Measurements from ENCODE around the gene WFDC11. TPM values are rescaled to one million over a fixed set of nuclear protein-coding genes. Genes with fewer than 3 reads are reported as not detected.
"Not testable (repeated sequence)": the region's sequence is repeated elsewhere in the genome, so short reads cannot be mapped to it uniquely, and the experiment has no call there.

Gene WFDC11
- not detected for polyA plus RNA-seq (2013, experiment 1 of 2)
- not detected for polyA plus RNA-seq (2013, experiment 2 of 2)

DNA sequence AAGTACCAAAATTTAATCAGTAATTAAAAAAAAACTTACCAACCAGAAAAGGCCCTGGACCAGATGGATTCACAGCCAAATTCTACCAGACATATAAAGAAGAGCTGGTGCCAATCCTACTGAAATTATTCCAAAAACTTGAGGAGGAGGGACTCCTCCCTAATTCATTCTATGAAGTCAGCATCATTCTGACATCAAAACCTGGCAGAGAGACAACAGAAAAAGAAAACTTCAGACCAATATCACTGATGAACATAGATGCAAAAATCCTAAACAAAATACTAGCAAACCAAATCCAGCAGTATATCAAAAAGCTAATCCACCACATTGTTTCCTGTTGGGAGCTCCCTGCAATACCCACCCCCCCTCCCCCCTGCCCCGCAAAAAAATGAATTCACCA is at the start of gene WFDC11:
Gene WFDC11 (minus strand): TSS at position 101 of the 400 bp plus-strand sequence. CDS start 19,639 bp downstream, outside the sequence.
- Histone ChIP-seq H2BK15ac (replicated peaks; ENCODE audit: low read depth) (no peak within 1 kb of the TSS), H3K27ac (ENCODE audit: low read depth, low read length) (no peak within 1 kb of the TSS), H2AK5ac (ENCODE audit: low read length) (no peak within 1 kb of the TSS), H3K27me3 (ENCODE audit: insufficient read depth, low read length, poor library complexity) (no peaks in the 10 kb centered on the region), H3K79me1 (ENCODE audit: low read length) (no peaks in the 10 kb centered on the region), H3K56ac (ENCODE audit: low read length) (no peak within 1 kb of the TSS), H3K4me1 (ENCODE audit: control insufficient read depth, low read depth, low read length) (no peaks in the 10 kb centered on the region), H3K18ac (ENCODE audit: low read length) (no peak within 1 kb of the TSS), H3K9ac (ENCODE audit: low read length) (no peak within 1 kb of the TSS), H3K79me2 (ENCODE audit: control insufficient read depth, insufficient read depth, low read length) (no peaks in the 10 kb centered on the region), H2BK120ac (ENCODE audit: low read depth, low read length) (no peak within 1 kb of the TSS), H3K36me3 (ENCODE audit: control insufficient read depth, insufficient read depth, low read length) (no peaks in the 10 kb centered on the region), H3K4me3 (ENCODE audit: low read length) (no peak within 1 kb of the TSS), H2BK5ac (ENCODE audit: low read length) (no peak within 1 kb of the TSS), H3K4ac (ENCODE audit: low read depth, low read length) (no peak within 1 kb of the TSS), H3K23ac (ENCODE audit: low read length) (no peak within 1 kb of the TSS), H3K4me2 (ENCODE audit: low read length) (no peak within 1 kb of the TSS), H4K8ac (ENCODE audit: low read depth, low read length) (no peak within 1 kb of the TSS), H4K5ac (ENCODE audit: low read length) (no peak within 1 kb of the TSS)
- no CpG with 5 or more reads among the region's 1 CpG for WGBS (ENCODE audit: extremely low coverage, insufficient coverage, low lambda C conversion rate)
- DNase-seq, result no peak

DNA sequence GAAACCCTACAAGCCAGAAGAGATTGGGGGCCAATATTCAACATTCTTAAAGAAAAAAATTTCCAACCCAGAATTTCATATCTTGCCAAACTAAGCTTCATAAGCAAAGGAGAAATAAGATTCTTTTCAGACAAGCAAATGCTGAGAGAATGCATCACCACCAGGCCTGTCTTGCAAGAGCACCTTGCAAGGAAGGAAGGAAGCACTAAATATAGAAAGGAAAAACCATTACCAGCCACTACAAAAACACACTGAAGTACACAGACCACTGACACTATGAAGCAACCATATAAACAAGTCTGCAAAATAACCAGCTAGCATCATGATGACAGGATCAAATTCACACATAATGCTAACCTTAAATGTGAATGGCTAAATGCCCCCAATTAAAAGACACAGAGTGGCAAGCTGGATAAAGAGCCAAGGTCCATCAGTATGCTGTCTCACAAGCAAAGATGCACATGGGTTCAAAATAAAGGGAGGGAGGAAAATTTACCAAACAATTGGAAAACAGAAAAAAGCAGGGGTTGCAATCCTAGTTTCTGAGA is 46.2 kb upstream of the WFDC11 start:
- H3K36me3 ChIP-seq (ENCODE audit: control insufficient read depth, insufficient read depth, low read length); H3K27me3 ChIP-seq (ENCODE audit: insufficient read depth, low read length, poor library complexity); H4K8ac ChIP-seq (ENCODE audit: low read depth, low read length); DNase-seq; H2BK15ac ChIP-seq (replicated peaks; ENCODE audit: low read depth); H3K4me1 ChIP-seq (ENCODE audit: control insufficient read depth, low read depth, low read length); H3K23ac ChIP-seq (ENCODE audit: low read length); H3K4ac ChIP-seq (ENCODE audit: low read depth, low read length); H3K9ac ChIP-seq (ENCODE audit: low read length); H3K27ac ChIP-seq (ENCODE audit: low read depth, low read length); H2BK120ac ChIP-seq (ENCODE audit: low read depth, low read length); H3K18ac ChIP-seq (ENCODE audit: low read length); H3K56ac ChIP-seq (ENCODE audit: low read length); H4K5ac ChIP-seq (ENCODE audit: low read length); H2BK5ac ChIP-seq (ENCODE audit: low read length); H2AK5ac ChIP-seq (ENCODE audit: low read length); H3K79me2 ChIP-seq (ENCODE audit: control insufficient read depth, insufficient read depth, low read length); H3K79me1 ChIP-seq (ENCODE audit: low read length); H3K4me2 ChIP-seq (ENCODE audit: low read length); H3K4me3 ChIP-seq (ENCODE audit: low read length): not testable (repeated sequence)

- Histone ChIP-seq H3K56ac (ENCODE audit: low read length) (no peak within 1 kb of the TSS), H3K18ac (ENCODE audit: low read length) (no peak within 1 kb of the TSS), H3K4me1 (ENCODE audit: control insufficient read depth, low read depth, low read length) (no peaks in the 10 kb centered on the region), H3K79me2 (ENCODE audit: control insufficient read depth, insufficient read depth, low read length) (no peaks in the 10 kb centered on the region), H2BK120ac (ENCODE audit: low read depth, low read length) (no peak within 1 kb of the TSS), H3K9ac (ENCODE audit: low read length) (no peak within 1 kb of the TSS), H3K4me3 (ENCODE audit: low read length) (no peak within 1 kb of the TSS), H3K36me3 (ENCODE audit: control insufficient read depth, insufficient read depth, low read length) (no peaks in the 10 kb centered on the region), H2BK5ac (ENCODE audit: low read length) (no peak within 1 kb of the TSS), H3K4ac (ENCODE audit: low read depth, low read length) (no peak within 1 kb of the TSS), H4K8ac (ENCODE audit: low read depth, low read length) (no peak within 1 kb of the TSS), H3K79me1 (ENCODE audit: low read length) (no peaks in the 10 kb centered on the region), H2BK15ac (replicated peaks; ENCODE audit: low read depth) (no peak within 1 kb of the TSS), H3K23ac (ENCODE audit: low read length) (peak within 1 kb of the TSS; percentile 29), H3K27me3 (ENCODE audit: insufficient read depth, low read length, poor library complexity) (no peaks in the 10 kb centered on the region), H3K27ac (ENCODE audit: low read depth, low read length) (no peak within 1 kb of the TSS), H4K5ac (ENCODE audit: low read length) (no peak within 1 kb of the TSS), H2AK5ac (ENCODE audit: low read length) (no peak within 1 kb of the TSS), H3K4me2 (ENCODE audit: low read length) (no peak within 1 kb of the TSS)
- WGBS (ENCODE audit: extremely low coverage, insufficient coverage, low lambda C conversion rate), result no CpG with 5 or more reads among the region's 1 CpG
- DNase-seq, result no peak
Measured at GRCh38 chr20:45704969-45705637, 35.1 kb upstream of the WFDC11 start, which contains the start of gene WFDC10B. WFDC10B (minus strand) TSS chr20:45705019; CDS start chr20:45685992, 19,027 bp downstream.

GRCh38 chr20:45701873-45702272 is 31.8 kb upstream of the WFDC11 start, which contains the start of gene WFDC13:
WFDC13 (plus strand) TSS chr20:45702038; CDS start chr20:45702124, 86 bp downstream.
- H2BK120ac ChIP-seq (ENCODE audit: low read depth, low read length), result no peak within 1 kb of the TSS
- no peak within 1 kb of the TSS for H2AK5ac ChIP-seq (ENCODE audit: low read length)
- no peak within 1 kb of the TSS for H3K23ac ChIP-seq (ENCODE audit: low read length)
- no peaks in the 10 kb centered on the region for H3K27me3 ChIP-seq (ENCODE audit: insufficient read depth, low read length, poor library complexity)
- no peak within 1 kb of the TSS for H3K9ac ChIP-seq (ENCODE audit: low read length)
- H3K4ac ChIP-seq (ENCODE audit: low read depth, low read length), result no peak within 1 kb of the TSS
- no peak within 1 kb of the TSS for H4K8ac ChIP-seq (ENCODE audit: low read depth, low read length)
- no peak for DNase-seq
- H4K5ac ChIP-seq (ENCODE audit: low read length), result no peak within 1 kb of the TSS
- H3K79me1 ChIP-seq (ENCODE audit: low read length), result no peaks in the 10 kb centered on the region
- H3K36me3 ChIP-seq (ENCODE audit: control insufficient read depth, insufficient read depth, low read length), result no peaks in the 10 kb centered on the region
- no peaks in the 10 kb centered on the region for H3K79me2 ChIP-seq (ENCODE audit: control insufficient read depth, insufficient read depth, low read length)
- no peaks in the 10 kb centered on the region for H3K4me1 ChIP-seq (ENCODE audit: control insufficient read depth, low read depth, low read length)
- no peak within 1 kb of the TSS for H2BK5ac ChIP-seq (ENCODE audit: low read length)
- H3K27ac ChIP-seq (ENCODE audit: low read depth, low read length), result no peak within 1 kb of the TSS
- H3K4me3 ChIP-seq (ENCODE audit: low read length), result no peak within 1 kb of the TSS
- H3K4me2 ChIP-seq (ENCODE audit: low read length), result no peak within 1 kb of the TSS
- H3K18ac ChIP-seq (ENCODE audit: low read length), result no peak within 1 kb of the TSS
- H2BK15ac ChIP-seq (replicated peaks; ENCODE audit: low read depth), result no peak within 1 kb of the TSS
- WGBS (ENCODE audit: extremely low coverage, insufficient coverage, low lambda C conversion rate), result no CpG with 5 or more reads among the region's 4 CpGs
- H3K56ac ChIP-seq (ENCODE audit: low read length), result peak within 1 kb of the TSS; percentile 34

DNA sequence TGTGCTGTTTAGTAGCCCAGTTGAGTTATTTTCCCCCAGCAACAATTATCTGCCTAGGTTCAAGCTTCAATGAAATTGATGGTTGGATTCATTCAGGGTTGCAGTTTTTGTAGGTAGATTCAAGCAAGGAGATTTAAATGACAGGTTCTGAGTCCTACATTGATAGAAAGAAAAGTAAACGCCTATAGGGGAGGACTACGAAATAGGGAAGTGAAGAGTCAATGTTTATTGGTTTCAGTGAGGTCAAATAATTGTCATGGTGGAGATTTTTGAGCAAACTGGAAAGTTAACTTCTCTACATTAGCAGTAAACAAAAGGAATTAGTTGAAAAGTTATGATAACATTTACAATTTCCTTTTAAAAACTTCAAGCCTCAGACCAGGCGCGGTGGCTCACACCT is 31.1 kb upstream of the WFDC11 start:
- Histone ChIP-seq H2BK5ac (ENCODE audit: low read length) (no peak overlapping the region), H3K56ac (ENCODE audit: low read length) (no peak overlapping the region), H3K4me3 (ENCODE audit: low read length) (no peak overlapping the region), H3K4ac (ENCODE audit: low read depth, low read length) (no peak overlapping the region), H4K5ac (ENCODE audit: low read length) (no peak overlapping the region), H3K4me2 (ENCODE audit: low read length) (no peak overlapping the region), H3K36me3 (ENCODE audit: control insufficient read depth, insufficient read depth, low read length) (no peaks in the 10 kb centered on the region), H2BK15ac (replicated peaks; ENCODE audit: low read depth) (no peak overlapping the region), H3K27ac (ENCODE audit: low read depth, low read length) (no peak overlapping the region), H4K8ac (ENCODE audit: low read depth, low read length) (no peak overlapping the region), H3K18ac (ENCODE audit: low read length) (no peak overlapping the region), H3K4me1 (ENCODE audit: control insufficient read depth, low read depth, low read length) (no peaks in the 10 kb centered on the region), H2BK120ac (ENCODE audit: low read depth, low read length) (no peak overlapping the region), H3K79me2 (ENCODE audit: control insufficient read depth, insufficient read depth, low read length) (no peaks in the 10 kb centered on the region), H3K23ac (ENCODE audit: low read length) (no peak overlapping the region), H2AK5ac (ENCODE audit: low read length) (no peak overlapping the region), H3K79me1 (ENCODE audit: low read length) (no peaks in the 10 kb centered on the region), H3K27me3 (ENCODE audit: insufficient read depth, low read length, poor library complexity) (no peaks in the 10 kb centered on the region), H3K9ac (ENCODE audit: low read length) (no peak overlapping the region)
- no peak for DNase-seq
- WGBS (ENCODE audit: extremely low coverage, insufficient coverage, low lambda C conversion rate), result no CpG with 5 or more reads among the region's 4 CpGs

Measured in mesendoderm (in vitro differentiated cells).